MM.1S (cell line): Measurements from ENCODE around the gene CYP27A1.

Source experiments
- DNase-seq: peaks from one replicate; pipeline ENCODE4 v3.0.0-alpha.2; 2015
- H2AFZ ChIP-seq: fragments of 300-600 bp; sonication (generic); 2 replicates; pipeline ENCODE4 v1.6.0; 2016; ENCODE audit warnings: antibody characterized with exemption, low read length
- H3F3A ChIP-seq: fragments of 300-600 bp; sonication (generic); 2 replicates; pipeline ENCODE4 v1.6.1; 2016; ENCODE audit warnings: mild to moderate bottlenecking, antibody characterized with exemption, low read length, moderate library complexity, mixed read lengths; ENCODE audit not compliant: insufficient read depth
- H3K27ac ChIP-seq: fragments of 300-600 bp; sonication (generic); 2 replicates; pipeline ENCODE4 v1.5.1; 2016; ENCODE audit warnings: mild to moderate bottlenecking, low read length
- H3K27me3 ChIP-seq: fragments of 300-600 bp; sonication (generic); replicated peaks from 2 replicates; pipeline ENCODE4 v1.6.0; 2016; ENCODE audit warnings: low read length; ENCODE audit not compliant: insufficient read depth
- H3K36me3 ChIP-seq: fragments of 300-600 bp; sonication (generic); replicated peaks from 2 replicates; pipeline ENCODE4 v1.6.1; 2016; ENCODE audit warnings: mild to moderate bottlenecking, low read length, mixed read lengths; ENCODE audit not compliant: insufficient read depth
- H3K4me1 ChIP-seq: fragments of 300-600 bp; sonication (generic); 2 replicates; pipeline ENCODE4 v1.6.1; 2016; ENCODE audit warnings: low read length, mixed read lengths
- H3K4me2 ChIP-seq: fragments of 300-600 bp; sonication (generic); 2 replicates; pipeline ENCODE4 v1.6.0; 2016; ENCODE audit warnings: low read depth, low read length
- H3K4me3 ChIP-seq: fragments of 300-600 bp; sonication (generic); 2 replicates; pipeline ENCODE4 v1.5.1; 2016; ENCODE audit warnings: low read length, mixed read lengths
- H3K79me2 ChIP-seq: fragments of 300-600 bp; sonication (generic); 2 replicates; pipeline ENCODE4 v1.6.1; 2016; ENCODE audit warnings: mixed run types, low read length, mixed read lengths
- H3K9ac ChIP-seq: fragments of 300-600 bp; sonication (generic); 2 replicates; pipeline ENCODE4 v1.6.1; 2016; ENCODE audit warnings: low read length, mixed read lengths
- H3K9me2 ChIP-seq: fragments of 300-600 bp; sonication (generic); replicated peaks from 2 replicates; pipeline ENCODE4 v1.6.1; 2016; ENCODE audit warnings: mild to moderate bottlenecking, low read length, mixed read lengths; ENCODE audit not compliant: insufficient read depth
- H3K9me3 ChIP-seq: fragments of 300-600 bp; sonication (generic); replicated peaks from 2 replicates; pipeline ENCODE4 v1.6.1; 2016; ENCODE audit warnings: mild to moderate bottlenecking, low read length, mixed read lengths; ENCODE audit not compliant: insufficient read depth
- H4K20me1 ChIP-seq: fragments of 300-600 bp; sonication (generic); 2 replicates; pipeline ENCODE4 v1.6.1; 2016; ENCODE audit warnings: mild to moderate bottlenecking, low read length, moderate library complexity, mixed read lengths; ENCODE audit not compliant: insufficient read depth
- CTCF ChIP-seq: fragments of 300-600 bp; sonication (generic); IDR thresholded peaks from 2 replicates; pipeline ENCODE4 v1.5.1; 2016; ENCODE audit warnings: antibody characterized with exemption, low read length, mixed read lengths
- EZH2 ChIP-seq: fragments of 300-600 bp; sonication (generic); optimal IDR thresholded peaks from 2 replicates; pipeline ENCODE3; 2017; ENCODE audit warnings: low read depth, mild to moderate bottlenecking, antibody characterized with exemption, low read length, mixed read lengths
- EZH2phosphoT487 ChIP-seq: fragments of 300-600 bp; sonication (generic); IDR thresholded peaks from 2 replicates; pipeline ENCODE4 v1.6.1; 2018; ENCODE audit warnings: antibody characterized with exemption, low read length

Gene CYP27A1

GRCh38 chr2:218809515-218809914 lies 27.6 kb downstream of the CYP27A1 start:
- H3F3A ChIP-seq = no peaks in the 10 kb centered on the region
- H2AFZ ChIP-seq = no peak overlapping the region
- no peaks in the 10 kb centered on the region for H3K36me3 ChIP-seq
- no peak overlapping the region for H3K4me3 ChIP-seq
- DNase-seq = no peak
- no peak overlapping the region for H3K4me2 ChIP-seq
- no peaks in the 10 kb centered on the region for H3K4me1 ChIP-seq
- no peaks in the 10 kb centered on the region for H4K20me1 ChIP-seq
- H3K9me3 ChIP-seq = no peaks in the 10 kb centered on the region
- H3K9ac ChIP-seq = no peak overlapping the region
- no peak for TF ChIP-seq EZH2
- TF ChIP-seq EZH2phosphoT487 = no peak
- no peak for TF ChIP-seq CTCF
- H3K9me2 ChIP-seq = no peaks in the 10 kb centered on the region
- no peak overlapping the region for H3K27ac ChIP-seq
- no peaks in the 10 kb centered on the region for H3K79me2 ChIP-seq
- no peaks in the 10 kb centered on the region for H3K27me3 ChIP-seq

- no peak for DNase-seq
- no peaks in the 10 kb centered on the region for H3K27me3 ChIP-seq
- H2AFZ ChIP-seq = no peak overlapping the region
- H3K9me2 ChIP-seq = no peaks in the 10 kb centered on the region
- H3F3A ChIP-seq = no peaks in the 10 kb centered on the region
- H3K4me2 ChIP-seq = no peak overlapping the region
- H3K36me3 ChIP-seq = no peaks in the 10 kb centered on the region
- no peak overlapping the region for H3K9ac ChIP-seq
- TF ChIP-seq EZH2 (no peak), CTCF (no peak), EZH2phosphoT487 (no peak)
- H3K4me3 ChIP-seq = no peak overlapping the region
- H3K9me3 ChIP-seq = no peaks in the 10 kb centered on the region
- H3K27ac ChIP-seq = no peak overlapping the region
- H4K20me1 ChIP-seq = no peaks in the 10 kb centered on the region
- H3K4me1 ChIP-seq = no peaks in the 10 kb centered on the region
- no peaks in the 10 kb centered on the region for H3K79me2 ChIP-seq
Observed at GRCh38 chr2:218810256-218810655, 28.3 kb downstream of the CYP27A1 start.

- no peak overlapping the region for H3K4me3 ChIP-seq
- H3K9me3 ChIP-seq = no peaks in the 10 kb centered on the region
- H3F3A ChIP-seq = no peaks in the 10 kb centered on the region
- H3K9me2 ChIP-seq = no peaks in the 10 kb centered on the region
- no peaks in the 10 kb centered on the region for H3K27me3 ChIP-seq
- no peaks in the 10 kb centered on the region for H3K79me2 ChIP-seq
- TF ChIP-seq CTCF (no peak), EZH2phosphoT487 (no peak), EZH2 (no peak)
- H3K4me2 ChIP-seq = no peak overlapping the region
- H2AFZ ChIP-seq = no peak overlapping the region
- DNase-seq = no peak
- no peaks in the 10 kb centered on the region for H4K20me1 ChIP-seq
- H3K36me3 ChIP-seq = no peaks in the 10 kb centered on the region
- H3K4me1 ChIP-seq = no peaks in the 10 kb centered on the region
- H3K9ac ChIP-seq = no peak overlapping the region
- H3K27ac ChIP-seq = no peak overlapping the region
Observed at GRCh38 chr2:218811382-218811781, 29.4 kb downstream of the CYP27A1 start.
